ENCODE measurements around the gene ATG10. TPM values are rescaled to one million over a fixed set of nuclear protein-coding genes. Genes with fewer than 3 reads are reported as not detected.
"Not testable (repeated sequence)": the region's sequence is repeated elsewhere in the genome, so short reads cannot be mapped to it uniquely, and the experiment has no call there.

ATG10 gene
- total RNA-seq, 1 donor from 2014 or later, result 3.9 TPM

DNA sequence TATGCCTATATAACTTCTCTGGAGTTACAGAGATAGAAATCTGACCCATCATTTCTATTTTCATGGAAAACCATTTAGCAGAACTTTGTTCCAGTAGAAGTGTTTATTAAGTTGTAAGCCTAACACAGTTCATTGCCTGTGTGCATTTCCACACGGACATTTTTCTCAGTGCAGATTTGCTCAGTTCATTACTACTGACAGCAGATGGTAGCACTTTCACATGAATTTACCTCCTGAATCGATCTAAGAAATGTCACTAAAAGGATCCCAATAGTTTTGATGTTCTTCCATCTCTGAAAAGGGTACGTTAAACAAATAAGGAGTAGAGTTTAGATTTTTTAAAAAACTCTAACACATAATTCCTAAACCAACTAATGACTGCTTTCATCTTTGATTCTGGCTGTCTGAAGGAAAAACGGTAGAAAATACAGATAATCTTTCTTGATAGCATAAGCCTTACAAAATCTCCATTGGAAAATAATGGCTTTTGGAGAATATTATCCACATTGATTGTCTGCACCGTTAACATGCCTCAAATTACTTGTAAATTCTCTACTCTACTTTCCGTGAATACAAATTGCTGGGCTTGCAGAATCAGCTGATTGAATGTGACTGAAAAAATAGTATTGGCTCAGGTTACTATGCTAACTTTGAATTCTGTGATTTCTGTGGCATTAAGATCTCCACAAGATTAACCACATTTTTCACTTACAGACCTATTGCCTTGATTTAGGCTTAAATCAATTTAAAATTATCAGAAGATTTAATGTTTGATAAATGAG is 273.2 kb downstream of the ATG10 start:
- no peak for DNase-seq (ENCODE audit: missing footprints)
- no peak for ATAC-seq
- intact Hi-C loops (cut with DNase I), result no loop called here

DNA sequence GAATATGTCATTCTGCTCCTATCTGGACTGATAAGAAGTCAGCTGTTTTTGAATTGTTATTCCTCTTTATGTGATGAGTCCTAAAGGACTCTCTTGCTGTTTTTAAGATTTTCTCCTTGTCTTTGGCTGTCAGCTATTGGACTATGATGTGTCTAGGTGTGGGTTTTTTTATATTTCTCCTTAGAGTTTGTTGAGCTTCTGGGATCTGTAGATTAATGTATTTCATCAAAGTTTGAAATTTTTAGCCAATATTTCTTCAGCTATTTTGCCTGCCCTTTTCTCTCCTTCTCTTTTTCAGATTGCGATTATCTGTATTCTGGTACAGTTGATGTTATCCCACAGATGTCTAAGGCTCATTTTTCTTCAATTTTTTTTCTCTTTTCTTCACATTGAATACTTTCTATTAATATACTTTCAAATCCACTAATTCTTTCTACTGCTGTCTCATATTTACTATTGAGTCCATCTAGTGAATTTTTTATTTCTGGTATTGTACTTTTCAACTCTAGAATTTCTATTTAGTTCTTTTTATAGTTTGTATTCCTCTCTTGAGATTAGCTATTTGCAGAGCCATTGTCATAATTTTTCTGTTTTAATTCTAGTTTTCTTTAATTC is 275.2 kb downstream of the ATG10 start:
- ATAC-seq (no peak), DNase-seq (ENCODE audit: missing footprints) (no peak)
- intact Hi-C loops (cut with DNase I), result no loop called here

DNA sequence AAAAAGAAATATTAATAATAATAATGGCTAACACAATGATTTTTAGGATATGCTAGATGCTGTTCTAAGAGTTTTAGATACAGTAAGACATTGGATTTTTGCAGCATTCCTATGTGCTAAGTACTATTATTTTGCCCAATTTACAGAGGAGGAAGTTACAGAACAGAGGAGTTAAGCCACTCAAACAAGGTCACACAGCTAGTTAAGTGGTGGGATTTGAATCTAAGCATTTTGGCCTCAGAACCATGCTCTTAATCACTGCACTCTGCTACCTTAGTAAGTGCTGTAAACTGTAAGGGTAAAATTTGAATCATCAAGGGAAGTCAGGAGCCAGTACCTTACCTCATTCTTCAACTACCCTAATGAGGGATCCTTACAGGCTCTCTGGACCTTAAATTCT is 280.9 kb downstream of the ATG10 start:
- DNase-seq (ENCODE audit: missing footprints), result no peak
- intact Hi-C loops (cut with DNase I), result no loop called here
- ATAC-seq, result no peak

DNA sequence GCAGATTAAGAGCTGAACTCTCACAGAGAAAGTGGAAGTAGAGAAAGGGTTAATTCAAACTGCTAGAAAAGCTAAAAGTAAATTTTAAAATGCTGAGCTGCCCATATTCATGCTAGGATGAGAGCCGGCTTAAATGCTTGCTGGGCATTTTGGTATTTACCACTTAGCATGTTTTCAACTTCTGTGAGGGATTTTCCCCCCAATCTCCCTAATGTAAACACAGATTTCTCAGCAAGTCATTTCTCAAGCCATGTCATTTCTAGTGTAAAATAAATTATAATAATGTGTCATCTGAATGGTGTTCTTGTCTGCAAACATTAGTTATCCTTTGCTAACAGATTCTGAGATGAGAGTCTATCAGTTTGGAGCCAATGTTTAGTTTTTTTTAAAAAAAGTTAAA is 284.0 kb downstream of the ATG10 start:
- intact Hi-C loops (cut with DNase I), result no loop called here
- no peak for ATAC-seq
- DNase-seq (ENCODE audit: missing footprints), result no peak

DNA sequence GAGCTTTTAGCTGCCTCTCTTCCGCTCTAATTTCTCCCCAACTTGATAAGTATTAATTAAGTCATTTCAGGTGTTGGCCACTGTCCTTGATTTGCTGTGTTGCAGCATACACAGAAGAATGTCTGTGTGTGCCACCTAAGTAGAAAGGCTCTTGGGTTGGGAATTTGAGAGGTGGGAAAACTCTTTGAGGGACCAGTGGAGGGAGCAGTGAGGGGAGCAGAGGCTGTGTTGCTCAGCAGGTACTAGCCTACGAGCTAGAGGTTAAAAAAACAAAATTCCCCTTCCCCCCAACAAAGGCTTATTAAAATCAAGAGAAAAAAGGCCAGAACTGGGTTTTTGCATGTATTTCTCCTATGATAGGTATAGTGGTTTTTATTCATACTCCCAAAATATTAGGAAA is 285.4 kb downstream of the ATG10 start:
- ATAC-seq, result no peak

DNA sequence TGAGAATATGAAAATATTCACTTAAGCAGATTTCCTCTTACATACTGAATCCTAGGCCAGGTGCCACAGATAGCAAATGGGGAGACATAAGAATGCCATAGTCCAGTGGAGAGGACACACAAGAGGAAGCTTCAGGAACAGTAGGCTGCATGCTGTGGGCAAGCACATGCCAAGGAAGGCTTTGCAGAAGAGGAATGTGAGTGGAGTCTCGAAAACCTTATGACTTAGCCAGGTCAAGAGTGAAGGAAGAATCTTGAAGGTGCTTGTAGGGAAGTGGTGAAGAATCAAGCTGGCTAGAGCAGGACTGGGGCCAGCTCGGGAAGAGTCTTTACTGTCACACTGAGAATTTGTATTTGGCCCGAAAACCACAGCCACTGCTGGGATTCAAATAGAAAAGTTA is 285.9 kb downstream of the ATG10 start:
- DNase-seq (ENCODE audit: missing footprints) (no peak), ATAC-seq (no peak)
- intact Hi-C loops (cut with DNase I), result no loop called here

More for the DNA sequence above, 285.4 kb downstream of the ATG10 start:
- intact Hi-C loops (cut with DNase I), result no loop called here
- no peak for DNase-seq (ENCODE audit: missing footprints)

DNA sequence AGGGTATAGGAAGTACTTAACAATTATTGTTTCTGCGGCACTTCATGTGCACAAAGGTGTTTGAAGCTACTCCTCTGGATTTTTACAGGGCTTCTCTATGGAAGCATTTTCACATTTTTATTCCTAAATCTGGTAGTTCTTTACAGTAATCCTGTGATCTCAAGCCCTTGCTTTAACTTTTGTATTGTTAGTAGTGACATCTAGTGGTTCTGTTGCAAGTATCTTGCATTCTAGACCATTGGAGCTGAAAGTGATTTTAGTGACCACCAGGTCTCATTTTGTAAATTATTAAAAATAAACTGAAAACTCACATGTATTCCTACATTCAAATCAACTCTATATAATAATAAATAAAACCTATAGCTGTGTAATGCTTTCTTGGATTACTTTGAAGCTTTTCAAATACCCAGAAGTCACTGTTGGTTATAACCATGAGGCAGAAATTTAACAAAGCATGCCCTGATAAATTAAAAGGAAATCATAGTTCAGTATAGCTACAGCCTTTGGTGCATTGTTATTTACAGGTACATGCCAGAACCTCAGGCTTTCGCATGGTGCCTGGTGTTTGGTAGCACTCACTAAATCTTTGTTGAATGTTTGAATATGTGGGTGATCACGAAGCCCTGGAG is 287.5 kb downstream of the ATG10 start:
- ATAC-seq (no peak), DNase-seq (ENCODE audit: missing footprints) (no peak)
- intact Hi-C loops (cut with DNase I), result no loop called here

DNA sequence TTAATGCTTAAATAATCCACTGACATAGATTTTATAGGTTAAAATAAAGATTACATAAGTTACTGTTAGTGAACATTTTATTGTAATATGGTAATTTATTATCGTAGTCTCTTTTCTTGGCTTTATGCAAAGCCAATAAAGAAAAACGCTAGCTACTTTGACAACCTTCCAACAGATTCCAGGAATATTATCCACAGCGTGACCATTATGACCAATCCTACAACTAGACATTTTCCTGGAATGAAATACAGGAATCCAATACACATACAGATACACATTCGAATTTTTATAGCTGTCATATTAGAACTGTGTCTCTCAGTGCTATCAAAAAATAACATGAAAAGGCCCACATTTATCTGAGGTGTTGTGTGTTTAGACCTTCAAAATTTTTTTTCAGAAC is 293.2 kb downstream of the ATG10 start:
- intact Hi-C loops (cut with DNase I), result no loop called here
- ATAC-seq, result no peak

DNA sequence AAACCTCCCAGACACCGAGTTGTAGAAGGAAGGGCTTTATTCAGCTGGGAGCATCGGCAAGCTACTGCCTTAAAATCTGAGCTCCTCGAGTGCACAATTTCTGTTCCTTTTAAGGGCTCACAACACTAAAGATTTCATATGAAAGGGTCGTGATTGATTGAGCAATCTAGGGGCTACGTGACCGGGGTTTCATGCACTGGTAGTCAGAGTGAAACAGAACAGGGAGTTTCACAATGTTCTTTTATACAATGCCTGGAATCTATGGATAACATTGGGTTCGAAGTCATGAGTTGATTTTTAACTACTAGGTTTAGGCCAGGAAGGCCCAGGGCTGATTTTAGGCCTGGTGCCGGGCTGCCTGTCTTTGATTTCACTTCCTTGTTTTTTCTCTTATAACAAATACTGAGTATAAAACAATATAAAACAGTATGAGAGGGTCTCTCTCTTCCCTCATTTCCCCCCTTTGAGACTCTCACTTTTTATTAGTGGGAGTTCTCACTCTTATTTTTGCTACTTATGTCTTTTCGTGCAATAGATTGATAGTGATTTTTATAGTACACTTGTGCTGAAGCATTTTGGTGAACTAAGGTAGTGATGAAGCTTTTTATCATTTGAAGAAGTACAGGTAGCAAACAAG is 295.6 kb downstream of the ATG10 start:
- intact Hi-C loops (cut with DNase I); ATAC-seq: not testable (repeated sequence)

More for the DNA sequence above, 293.2 kb downstream of the ATG10 start:
- DNase-seq (ENCODE audit: missing footprints), result no peak

DNA sequence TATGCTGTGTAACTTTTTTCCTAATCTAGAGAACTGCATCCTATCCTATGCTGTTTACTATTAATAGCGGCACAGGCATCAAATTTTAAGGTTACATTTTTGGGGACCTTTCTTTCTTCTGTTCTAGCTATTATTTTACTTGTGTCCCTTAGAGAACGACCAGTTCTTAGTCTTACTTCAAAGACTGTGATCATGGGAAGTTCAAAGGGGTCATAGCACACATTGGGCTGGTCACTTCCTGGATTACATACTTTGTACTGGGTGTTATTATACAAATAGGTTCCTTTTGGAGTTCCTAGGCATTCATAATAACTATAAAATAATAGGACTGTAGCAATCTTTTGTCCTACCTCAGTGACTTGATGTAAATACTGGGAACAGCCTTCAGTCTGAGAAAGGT is 297.5 kb downstream of the ATG10 start:
- intact Hi-C loops (cut with DNase I); ATAC-seq; DNase-seq (ENCODE audit: missing footprints): not testable (repeated sequence)

More for the DNA sequence above, 295.6 kb downstream of the ATG10 start:
- DNase-seq (ENCODE audit: missing footprints), result not testable (repeated sequence)

DNA sequence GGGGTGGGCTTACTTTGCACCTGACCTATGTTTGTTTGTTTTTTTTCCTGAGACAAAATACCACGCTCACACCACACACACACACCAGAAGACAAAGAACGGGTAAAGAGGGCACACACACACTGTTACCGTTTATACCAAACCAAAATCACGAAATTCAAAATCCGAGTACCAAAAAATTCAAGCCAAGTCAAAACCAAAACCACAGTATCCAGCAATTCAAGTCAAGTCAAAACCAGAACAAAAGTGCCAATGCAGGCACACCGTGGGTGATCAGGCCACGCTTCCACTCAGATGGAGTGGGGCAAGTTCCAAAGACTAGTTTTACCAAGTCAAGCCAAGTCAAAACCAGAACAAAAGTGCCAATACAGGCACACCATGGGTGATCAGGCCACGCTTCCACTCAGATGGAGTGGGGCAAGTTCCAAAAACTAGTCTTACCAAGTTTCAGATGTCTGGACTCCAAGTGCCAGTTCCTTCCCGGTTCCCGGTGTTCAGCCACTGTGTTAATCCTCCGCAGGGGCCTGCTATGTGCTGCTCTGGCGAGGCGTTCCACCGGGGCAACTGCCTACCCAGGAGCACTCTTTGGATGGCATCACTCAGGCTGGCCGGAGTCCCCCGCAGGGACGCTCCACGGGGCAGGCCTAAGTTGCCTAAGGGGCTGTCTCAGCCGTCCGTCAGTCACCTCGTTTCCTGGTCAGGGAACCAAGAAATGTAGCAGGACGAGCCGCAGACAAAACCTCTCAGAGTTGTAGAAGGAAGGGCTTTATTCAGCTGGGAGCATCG is 300.9 kb downstream of the ATG10 start:
- intact Hi-C loops (cut with DNase I); DNase-seq (ENCODE audit: missing footprints); ATAC-seq: not testable (repeated sequence)

DNA sequence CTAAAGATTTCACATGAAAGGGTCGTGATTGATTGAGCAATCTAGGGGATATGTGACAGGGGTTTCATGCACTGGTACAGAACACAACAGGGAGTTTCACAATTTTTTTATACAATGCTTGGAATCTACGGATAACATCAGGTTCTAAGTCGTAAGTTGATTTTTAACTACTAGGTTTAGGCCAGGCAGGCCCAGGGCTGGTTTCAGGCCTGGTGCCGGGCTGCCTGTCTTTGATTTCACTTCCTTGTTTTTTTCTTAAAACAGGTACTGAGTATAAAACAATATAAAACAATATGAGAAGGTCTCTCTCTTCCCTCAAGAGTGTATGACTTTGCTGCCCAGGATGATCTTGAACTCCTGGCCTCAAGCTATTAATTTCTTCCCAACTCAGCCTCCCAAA is 301.6 kb downstream of the ATG10 start:
- intact Hi-C loops (cut with DNase I); DNase-seq (ENCODE audit: missing footprints); ATAC-seq: not testable (repeated sequence)

DNA sequence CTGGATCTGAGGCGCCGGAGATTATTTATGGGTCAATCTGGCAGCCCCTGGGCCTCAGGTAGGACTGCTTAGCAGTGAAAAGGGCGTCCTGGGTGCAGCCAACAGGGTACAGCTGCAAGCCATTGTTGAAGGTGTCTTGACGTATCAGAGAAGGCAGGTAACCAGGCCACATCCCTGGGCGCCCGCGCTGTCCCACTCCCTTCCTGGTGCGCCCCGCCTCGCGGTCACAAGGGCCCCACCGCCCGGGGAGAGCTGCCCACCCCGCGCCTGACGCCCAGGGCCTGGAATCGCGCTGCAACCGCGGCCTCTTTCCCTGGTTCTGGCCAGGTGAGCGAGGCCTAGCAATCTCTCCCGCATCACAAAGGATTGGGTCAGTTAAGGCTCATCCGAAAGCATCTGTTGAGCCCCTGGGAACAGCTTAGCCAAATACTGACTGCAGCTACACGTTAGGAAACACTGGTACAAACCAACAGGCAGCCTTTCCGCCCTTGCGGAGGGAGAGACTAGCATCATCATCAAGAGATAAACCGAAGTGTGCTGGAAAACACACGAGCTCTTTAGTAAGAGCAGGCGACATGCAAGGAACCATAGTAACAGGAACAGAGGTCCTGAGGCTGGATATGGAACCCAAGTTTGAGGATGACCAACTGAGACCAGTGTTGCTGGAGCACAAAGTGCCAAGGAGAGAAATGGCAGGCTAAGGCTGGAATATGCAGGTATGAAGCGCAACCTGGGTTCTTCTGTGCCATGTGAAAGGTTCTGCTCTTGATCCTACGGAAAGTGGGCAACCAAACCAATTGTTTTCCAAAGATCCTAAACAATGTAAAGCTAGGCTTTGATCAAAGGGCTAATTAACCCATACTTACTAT is 302.8 kb downstream of the ATG10 start:
- peak; percentile 55 for DNase-seq (ENCODE audit: missing footprints)
- intact Hi-C loops (cut with DNase I), result no loop called here
- no peak for ATAC-seq

DNA sequence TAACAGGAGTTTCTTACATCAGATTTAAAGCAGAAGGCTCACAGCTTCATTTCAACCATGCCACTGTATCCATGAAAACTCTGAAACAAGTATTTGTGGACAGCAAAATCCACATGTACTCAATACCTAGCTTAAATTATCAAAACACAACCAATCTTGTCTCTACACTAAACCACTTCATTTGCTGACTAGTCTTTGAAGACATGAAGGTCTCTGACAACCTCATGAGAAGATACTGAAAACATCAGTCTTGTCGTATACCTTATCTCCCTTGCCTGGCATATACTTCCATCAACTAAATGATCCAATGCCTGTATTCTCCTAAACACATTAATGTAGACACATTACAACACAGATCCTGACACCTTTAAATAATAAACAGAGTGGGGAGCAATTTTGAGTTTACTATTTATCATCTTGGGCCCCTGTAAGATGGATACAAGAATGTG is 303.4 kb downstream of the ATG10 start:
- DNase-seq (ENCODE audit: missing footprints) (no peak), ATAC-seq (no peak)
- intact Hi-C loops (cut with DNase I), result no loop called here

DNA sequence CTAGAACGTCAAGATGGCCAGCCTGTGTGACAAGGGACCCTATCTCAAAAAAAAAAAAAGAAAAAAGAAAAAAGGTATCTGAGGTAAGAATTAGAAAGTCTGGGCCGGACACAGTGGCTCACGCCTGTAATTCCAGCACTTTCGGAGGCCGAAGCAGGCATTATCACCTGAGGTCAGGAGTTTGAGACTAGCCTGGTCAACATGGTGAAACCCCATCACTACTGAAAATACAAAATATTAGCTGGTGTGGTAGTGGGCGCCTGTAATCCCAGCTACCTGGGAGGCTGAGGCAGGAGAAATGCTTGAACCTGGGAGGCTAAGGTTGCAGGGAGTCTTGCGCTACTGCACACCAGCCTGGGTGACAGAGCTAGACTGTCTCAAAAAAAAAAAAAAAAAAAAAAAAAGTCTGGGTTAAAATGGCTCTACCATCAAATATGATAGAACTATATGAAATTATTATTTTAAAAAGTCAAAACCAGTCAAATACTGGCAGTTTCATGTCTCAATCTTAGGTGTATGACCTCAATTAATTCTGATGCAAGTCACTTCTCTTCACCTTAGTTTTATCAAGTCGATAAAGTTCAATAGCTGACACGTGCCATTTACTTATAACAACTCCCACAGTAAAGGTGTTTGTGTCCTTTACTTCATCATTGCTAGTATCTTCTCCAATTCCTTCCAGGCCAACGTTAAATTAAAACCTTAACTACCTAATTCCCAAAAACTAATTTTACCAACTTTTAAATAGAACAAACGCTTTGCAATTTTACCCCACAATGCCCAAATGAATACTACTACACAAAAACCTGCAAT is 305.2 kb downstream of the ATG10 start:
- intact Hi-C loops (cut with DNase I), result no loop called here
- no peak for ATAC-seq
- no peak for DNase-seq (ENCODE audit: missing footprints)

DNA sequence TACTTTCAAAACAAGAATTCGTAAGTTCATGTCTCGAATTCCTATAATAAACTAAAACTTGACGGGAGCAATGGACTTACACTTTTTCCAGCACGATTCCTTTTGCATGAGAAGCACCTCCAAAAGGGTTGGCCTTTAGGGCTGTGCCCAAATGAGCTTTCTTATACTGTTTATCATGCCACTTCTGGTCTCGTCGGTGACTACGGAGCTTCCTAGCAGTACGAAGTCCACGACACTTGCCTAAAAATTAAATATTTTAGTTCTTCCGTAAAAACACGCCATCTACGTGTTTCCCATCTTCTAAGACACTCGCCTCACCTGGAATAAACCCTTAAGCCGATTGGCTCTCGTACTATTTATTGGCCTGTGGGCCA is 305.8 kb downstream of the ATG10 start:
- ATAC-seq (no peak), DNase-seq (ENCODE audit: missing footprints) (no peak)
- intact Hi-C loops (cut with DNase I), result no loop called here

Data from Right ventricle myocardium inferior (tissue), 1 donor.